ENCODE results near the gene NOTCH2.

NOTCH2 gene

GRCh38 chr1:119879510-119880434, 189.7 kb downstream of the NOTCH2 start:
- TF ChIP-seq CTCF (conservative IDR thresholded peaks at IDR 0.05; ENCODE audit: low read depth) = no peak
- DNase-seq (ENCODE audit: low spot score) = no peak
- CTCF ChIA-PET = no interaction called here
- no peak overlapping the region for H3K27ac ChIP-seq
- POLR2A ChIA-PET (ENCODE audit: low non-redundant PET) = no interaction called here

- ChIA-PET POLR2A (ENCODE audit: low non-redundant PET) (no interaction called here), CTCF (no interaction called here)
- no peak for TF ChIP-seq CTCF (conservative IDR thresholded peaks at IDR 0.05; ENCODE audit: low read depth)
- DNase-seq (ENCODE audit: low spot score) = no peak
- H3K27ac ChIP-seq = no peak overlapping the region
Observed at GRCh38 chr1:119878171-119878570, 191.3 kb downstream of the NOTCH2 start.

GRCh38 chr1:119874186-119874585, 195.3 kb downstream of the NOTCH2 start:
- ChIA-PET CTCF (no interaction called here), POLR2A (ENCODE audit: low non-redundant PET) (no interaction called here)
- H3K27ac ChIP-seq = no peak overlapping the region
- no peak for TF ChIP-seq CTCF (conservative IDR thresholded peaks at IDR 0.05; ENCODE audit: low read depth)
- no peak for DNase-seq (ENCODE audit: low spot score)

- no peak for TF ChIP-seq CTCF (conservative IDR thresholded peaks at IDR 0.05; ENCODE audit: low read depth)
- ChIA-PET CTCF (no interaction called here), POLR2A (ENCODE audit: low non-redundant PET) (no interaction called here)
- H3K27ac ChIP-seq = no peak overlapping the region
- DNase-seq (ENCODE audit: low spot score) = no peak
Observed at GRCh38 chr1:119873135-119874015, 196.1 kb downstream of the NOTCH2 start.

GRCh38 chr1:119871881-119872280, 197.6 kb downstream of the NOTCH2 start:
- ChIA-PET POLR2A (ENCODE audit: low non-redundant PET) (no interaction called here), CTCF (interaction anchor here (0.6 kb wide), 1 partner anchor 138 kb away, joined by 3 read pairs; no protein-coding TSS in a partner anchor)
- no peak overlapping the region for H3K27ac ChIP-seq
- DNase-seq (ENCODE audit: low spot score) = no peak
- no peak for TF ChIP-seq CTCF (conservative IDR thresholded peaks at IDR 0.05; ENCODE audit: low read depth)

GRCh38 chr1:119870917-119871596, 198.4 kb downstream of the NOTCH2 start:
- POLR2A ChIA-PET (ENCODE audit: low non-redundant PET) = interaction anchor here (0.6 kb wide), 1 partner anchor 131 kb away, joined by 5 read pairs; no protein-coding TSS in a partner anchor
- TF ChIP-seq CTCF (conservative IDR thresholded peaks at IDR 0.05; ENCODE audit: low read depth) = peak; percentile 84
- DNase-seq (ENCODE audit: low spot score) = peak; percentile 72
- CTCF ChIA-PET = interaction anchor here (0.7 to 0.9 kb wide), 2 partner anchors 16 to 91 kb away, joined by 3 read pairs; no protein-coding TSS in a partner anchor
- H3K27ac ChIP-seq = no peak overlapping the region
